ENCODE results near the gene FOSB.

FOSB gene

DNA sequence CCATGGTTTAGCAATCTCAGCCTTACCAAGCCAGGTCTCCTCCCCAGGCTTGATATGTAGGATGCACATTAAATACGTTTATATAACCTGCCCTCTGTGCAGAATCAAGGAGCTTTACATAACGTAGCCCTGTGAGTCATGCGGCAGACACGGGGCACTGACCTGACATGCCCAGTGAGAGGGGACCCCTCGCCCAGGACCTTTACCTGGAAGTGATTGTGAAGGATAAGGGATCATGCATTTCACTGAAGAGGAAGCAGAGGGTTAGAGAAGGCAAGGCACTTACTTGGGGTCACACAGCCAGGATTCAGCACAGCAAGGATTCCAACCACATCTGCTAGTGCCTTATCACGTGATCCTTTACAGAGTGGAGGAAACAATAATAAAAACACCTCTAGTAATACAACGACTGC, 18.9 kb upstream of the FOSB start:
- no peak for TF ChIP-seq CTCF (IDR thresholded peaks at IDR 0.05; ENCODE audit: borderline replicate concordance, insufficient read depth, low read depth, low read length)
- no peak overlapping the region for H3K4me3 ChIP-seq (ENCODE audit: low read depth, low read length)

DNA sequence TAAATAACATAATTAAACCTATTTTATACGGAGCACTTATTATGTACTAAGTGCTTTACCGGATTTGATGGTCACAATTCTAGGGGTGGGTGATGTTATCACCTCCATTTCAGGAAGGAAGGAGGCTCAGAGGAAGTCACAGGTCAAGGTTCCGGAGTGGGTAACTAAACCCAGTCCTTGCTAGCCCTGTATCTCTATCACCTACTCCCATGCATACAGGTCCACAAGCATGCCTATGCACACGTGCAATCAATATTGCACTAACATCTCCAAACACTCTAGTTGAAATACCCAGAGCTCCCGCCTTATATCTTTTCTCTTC, 17.8 kb upstream of the FOSB start:
- no peak for TF ChIP-seq CTCF (IDR thresholded peaks at IDR 0.05; ENCODE audit: borderline replicate concordance, insufficient read depth, low read depth, low read length)
- H3K4me3 ChIP-seq (ENCODE audit: low read depth, low read length): peak overlapping the region; percentile 53

GRCh38 chr19:45451131-45451849, 16.5 kb upstream of the FOSB start:
- no peak for TF ChIP-seq CTCF (IDR thresholded peaks at IDR 0.05; ENCODE audit: borderline replicate concordance, insufficient read depth, low read depth, low read length)
- H3K4me3 ChIP-seq (ENCODE audit: low read depth, low read length): peak overlapping the region; percentile 73

GRCh38 chr19:45451850-45452387, 15.9 kb upstream of the FOSB start:
- no peak for TF ChIP-seq CTCF (IDR thresholded peaks at IDR 0.05; ENCODE audit: borderline replicate concordance, insufficient read depth, low read depth, low read length)
- no peak overlapping the region for H3K4me3 ChIP-seq (ENCODE audit: low read depth, low read length)

DNA sequence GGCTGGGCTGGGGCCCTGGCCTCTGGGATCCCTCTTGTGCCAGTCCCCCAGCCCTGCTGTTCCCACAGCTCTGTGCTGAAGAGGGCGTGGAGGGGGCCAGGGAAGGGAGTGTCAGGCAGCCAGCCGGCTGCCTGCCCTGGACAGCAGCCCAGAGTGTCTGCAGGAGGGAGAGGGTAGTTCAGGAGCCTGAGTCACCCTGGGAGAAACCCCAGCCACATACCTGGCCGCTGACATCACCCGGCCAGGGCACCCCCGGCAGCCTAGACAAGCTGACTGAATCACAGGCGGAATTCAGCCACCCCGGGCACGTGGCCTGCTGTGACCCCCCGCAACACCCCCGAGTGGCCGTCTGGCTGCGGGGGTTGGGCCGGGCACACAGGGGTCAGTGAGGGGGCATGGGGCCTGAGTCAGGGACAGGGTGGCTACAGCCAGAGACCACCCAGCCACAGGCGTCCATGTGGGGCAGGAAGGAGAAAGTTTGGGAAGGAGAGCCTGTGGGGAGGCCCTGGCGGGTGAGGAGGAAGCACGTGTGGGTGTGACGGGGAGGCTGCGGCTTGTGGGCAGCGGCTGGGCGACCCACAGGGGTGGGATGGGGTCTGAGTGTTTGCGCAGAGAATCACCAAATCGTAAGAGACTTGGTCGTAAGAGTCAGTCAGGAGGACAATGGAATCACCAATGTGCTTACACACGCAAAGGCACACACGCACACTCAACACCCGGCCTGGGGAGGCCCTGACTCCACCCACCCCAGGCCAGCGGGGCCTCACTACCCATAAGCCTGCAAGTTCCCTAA, 11.9 kb upstream of the FOSB start:
- no peak overlapping the region for H3K4me3 ChIP-seq (ENCODE audit: low read depth, low read length)
- no peak for TF ChIP-seq CTCF (IDR thresholded peaks at IDR 0.05; ENCODE audit: borderline replicate concordance, insufficient read depth, low read depth, low read length)

DNA sequence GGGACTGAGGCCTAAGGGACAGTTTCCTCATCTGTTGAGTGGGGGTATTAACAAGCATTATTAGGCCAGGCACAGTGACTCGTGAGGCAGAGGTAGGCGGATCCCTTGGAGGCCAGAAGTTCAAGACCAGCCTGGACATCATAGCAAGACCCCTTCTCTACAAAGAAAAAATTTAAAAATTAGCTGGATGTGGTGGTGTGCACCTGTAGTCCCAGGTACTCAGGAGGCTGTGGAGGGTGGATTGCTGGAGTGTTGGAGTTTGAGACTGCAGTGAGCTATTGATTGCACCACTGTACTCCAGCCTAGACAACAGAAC, 11.3 kb upstream of the FOSB start:
- TF ChIP-seq CTCF (IDR thresholded peaks at IDR 0.05; ENCODE audit: borderline replicate concordance, insufficient read depth, low read depth, low read length): no peak
- no peak overlapping the region for H3K4me3 ChIP-seq (ENCODE audit: low read depth, low read length)

DNA sequence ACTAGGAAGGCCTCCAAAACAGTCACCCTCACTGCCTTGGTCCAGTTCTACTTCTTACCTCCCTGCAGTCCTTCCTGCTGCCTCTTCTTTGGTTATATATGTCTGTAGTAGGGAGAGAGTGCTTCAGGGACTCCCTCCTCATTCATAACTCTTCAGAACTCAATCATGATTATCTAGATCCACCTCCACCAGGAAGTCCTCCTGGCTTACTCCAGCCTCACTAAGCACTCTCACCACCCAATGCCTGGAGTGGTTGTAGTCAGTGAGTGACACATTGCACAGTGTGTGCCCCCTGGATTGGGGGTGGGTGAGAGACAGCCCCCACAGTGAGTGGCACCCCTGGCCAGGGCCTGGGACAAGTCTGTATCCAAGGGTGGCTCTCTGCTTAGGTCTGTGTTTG, 10.0 kb upstream of the FOSB start:
- no peak overlapping the region for H3K4me3 ChIP-seq (ENCODE audit: low read depth, low read length)
- no peak for TF ChIP-seq CTCF (IDR thresholded peaks at IDR 0.05; ENCODE audit: borderline replicate concordance, insufficient read depth, low read depth, low read length)
